Measurements from ENCODE around the gene DPM3.
"Not testable (repeated sequence)": the region's sequence is repeated elsewhere in the genome, so short reads cannot be mapped to it uniquely, and the experiment has no call there.

DPM3 gene

GRCh38 chr1:155175281-155175926, 35.1 kb upstream of the DPM3 start:
- DNase-seq (ENCODE audit: low spot score) = no peak

GRCh38 chr1:155174324-155175280, 34.3 kb upstream of the DPM3 start:
- DNase-seq (ENCODE audit: low spot score) = no peak

- no peak for DNase-seq (ENCODE audit: low spot score)
These were observed 33.4 kb upstream of the DPM3 start, which contains the start of gene TRIM46 for GRCh38 chr1:155173478-155174323. TRIM46 (plus strand) TSS chr1:155173849; CDS start chr1:155173967, 118 bp downstream.

GRCh38 chr1:155172732-155173477, 32.6 kb upstream of the DPM3 start, which contains the start of gene KRTCAP2:
KRTCAP2 (minus strand) TSS chr1:155173304; CDS start chr1:155173224, 80 bp downstream.
- peak; percentile 99 for DNase-seq (ENCODE audit: low spot score)

GRCh38 chr1:155171836-155172731, 31.8 kb upstream of the DPM3 start:
- DNase-seq (ENCODE audit: low spot score) = no peak

- no peak for DNase-seq (ENCODE audit: low spot score)
These were observed 30.5 kb upstream of the DPM3 start for GRCh38 chr1:155170806-155171205.

GRCh38 chr1:155170101-155170785, 29.9 kb upstream of the DPM3 start:
- no peak for DNase-seq (ENCODE audit: low spot score)

GRCh38 chr1:155169541-155169940, 29.2 kb upstream of the DPM3 start:
- DNase-seq (ENCODE audit: low spot score) = no peak

- DNase-seq (ENCODE audit: low spot score) = no peak
These were observed 28.3 kb upstream of the DPM3 start for GRCh38 chr1:155168456-155169210.

GRCh38 chr1:155168105-155168445, 27.7 kb upstream of the DPM3 start:
- not testable (repeated sequence) for DNase-seq (ENCODE audit: low spot score)

GRCh38 chr1:155167166-155168104, 27.1 kb upstream of the DPM3 start:
- DNase-seq (ENCODE audit: low spot score) = peak; percentile 96

- no peak for DNase-seq (ENCODE audit: low spot score)
These were observed 26.3 kb upstream of the DPM3 start for GRCh38 chr1:155166471-155167165.

- DNase-seq (ENCODE audit: low spot score) = no peak
These were observed 25.7 kb upstream of the DPM3 start for GRCh38 chr1:155166051-155166470.

GRCh38 chr1:155164625-155165024, 24.3 kb upstream of the DPM3 start:
- DNase-seq (ENCODE audit: low spot score) = not testable (repeated sequence)

- not testable (repeated sequence) for DNase-seq (ENCODE audit: low spot score)
These were observed 23.5 kb upstream of the DPM3 start for GRCh38 chr1:155163785-155164184.

GRCh38 chr1:155162631-155163030, 22.3 kb upstream of the DPM3 start:
- not testable (repeated sequence) for DNase-seq (ENCODE audit: low spot score)

GRCh38 chr1:155160128-155160527, 19.8 kb upstream of the DPM3 start:
- DNase-seq (ENCODE audit: low spot score) = no peak
